A549 (cell line): ENCODE data around the gene TCF3.

Experiments used
- BHLHE40 ChIP-seq: IDR thresholded peaks from 2 replicates; pipeline ENCODE4 v1.6.1; 2012; ENCODE audit warnings: low read depth, low read length, inconsistent platforms
- CEBPB ChIP-seq, 2 experiments: fragments of >200 bp in 1 of 2; sonication (Bioruptor Twin) in 1 of 2; formaldehyde crosslinking in 1 of 2; IDR thresholded peaks; 2 replicates each; pipeline ENCODE4 v1.6.1; 2012 to 2016
- ELK1 ChIP-seq: fragments of 150-350 bp; IDR thresholded peaks from 2 replicates; pipeline ENCODE4 v1.6.1; 2014; ENCODE audit warnings: low read depth, mild to moderate bottlenecking, low read length
- GATA3 ChIP-seq: IDR thresholded peaks from 2 replicates; pipeline ENCODE4 v1.6.1; 2012; ENCODE audit warnings: borderline replicate concordance
- JUNB ChIP-seq: fragments of >200 bp; sonication (Bioruptor Twin); formaldehyde crosslinking; IDR thresholded peaks from 2 replicates; pipeline ENCODE4 v1.6.1; 2016
- MAZ ChIP-seq: fragments of 150-350 bp; IDR thresholded peaks from 2 replicates; pipeline ENCODE4 v1.6.1; 2014; ENCODE audit warnings: antibody characterized with exemption, low read depth, low read length, borderline replicate concordance
- NR3C1 ChIP-seq: fragments of >200 bp; sonication (Bioruptor Twin); formaldehyde crosslinking; IDR thresholded peaks from 3 replicates; pipeline ENCODE4 v1.6.1; 2017
- POLR2A ChIP-seq: IDR thresholded peaks from 2 replicates; pipeline ENCODE4 v1.6.1; 2012; ENCODE audit warnings: mild to moderate bottlenecking, low read length
- RAD21 ChIP-seq, 2 experiments: fragments of >200 bp in 1 of 2; sonication (Bioruptor Twin) in 1 of 2; formaldehyde crosslinking in 1 of 2; IDR thresholded peaks in 1 of 2; conservative IDR thresholded peaks in 1 of 2; 2 replicates in 1 of 2; 3 replicates in 1 of 2; pipeline ENCODE4 v1.6.1; 2012 to 2018; ENCODE audit warnings: inconsistent platforms in 1 of 2
- SREBF2 ChIP-seq: fragments of 450-650 bp; IDR thresholded peaks from 2 replicates; pipeline ENCODE4 v1.6.1; 2014; ENCODE audit warnings: mild to moderate bottlenecking, moderate library complexity
- TP53 ChIP-seq: fragments of 250-450 bp; sonication (Bioruptor Pico); IDR thresholded peaks from 2 replicates; pipeline ENCODE4 v1.5.0; 2021; ENCODE audit warnings: mild to moderate bottlenecking, moderate library complexity
- TF ChIP-seq, protein P1 (sequence below): fragments of >200 bp; sonication (Bioruptor Twin); formaldehyde crosslinking; IDR thresholded peaks from 3 replicates; pipeline ENCODE4 v1.5.1; 2016
- TF ChIP-seq, protein P2 (sequence below): fragments of 250-450 bp; sonication (Bioruptor Pico); IDR thresholded peaks from 2 replicates; pipeline ENCODE4 v1.5.0; 2021; ENCODE audit warnings: mild to moderate bottlenecking, moderate library complexity, borderline replicate concordance

DNA sequence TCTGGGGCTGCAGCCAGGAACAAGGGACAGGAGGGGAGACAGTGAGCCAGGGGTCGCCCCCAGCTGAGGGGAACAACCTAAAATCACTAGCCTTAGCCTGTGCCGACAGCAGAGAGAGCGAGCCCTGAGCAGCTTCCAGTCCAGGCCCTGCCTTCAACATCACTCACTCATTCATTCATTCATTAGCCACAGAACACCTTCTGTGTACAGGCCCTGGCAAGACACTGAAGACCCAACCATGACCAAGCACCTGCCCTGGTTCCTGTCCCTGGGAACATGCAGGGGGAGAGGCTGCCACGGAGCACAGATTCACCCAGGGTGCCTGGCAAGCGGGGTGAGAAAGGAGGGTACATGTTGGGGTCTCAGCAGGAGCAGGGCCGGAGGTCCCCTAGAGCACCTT is 89.2 kb downstream of the TCF3 start:
- TF ChIP-seq, protein P1, sequence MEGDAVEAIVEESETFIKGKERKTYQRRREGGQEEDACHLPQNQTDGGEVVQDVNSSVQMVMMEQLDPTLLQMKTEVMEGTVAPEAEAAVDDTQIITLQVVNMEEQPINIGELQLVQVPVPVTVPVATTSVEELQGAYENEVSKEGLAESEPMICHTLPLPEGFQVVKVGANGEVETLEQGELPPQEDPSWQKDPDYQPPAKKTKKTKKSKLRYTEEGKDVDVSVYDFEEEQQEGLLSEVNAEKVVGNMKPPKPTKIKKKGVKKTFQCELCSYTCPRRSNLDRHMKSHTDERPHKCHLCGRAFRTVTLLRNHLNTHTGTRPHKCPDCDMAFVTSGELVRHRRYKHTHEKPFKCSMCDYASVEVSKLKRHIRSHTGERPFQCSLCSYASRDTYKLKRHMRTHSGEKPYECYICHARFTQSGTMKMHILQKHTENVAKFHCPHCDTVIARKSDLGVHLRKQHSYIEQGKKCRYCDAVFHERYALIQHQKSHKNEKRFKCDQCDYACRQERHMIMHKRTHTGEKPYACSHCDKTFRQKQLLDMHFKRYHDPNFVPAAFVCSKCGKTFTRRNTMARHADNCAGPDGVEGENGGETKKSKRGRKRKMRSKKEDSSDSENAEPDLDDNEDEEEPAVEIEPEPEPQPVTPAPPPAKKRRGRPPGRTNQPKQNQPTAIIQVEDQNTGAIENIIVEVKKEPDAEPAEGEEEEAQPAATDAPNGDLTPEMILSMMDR: no peak
- TF ChIP-seq, protein P2, sequence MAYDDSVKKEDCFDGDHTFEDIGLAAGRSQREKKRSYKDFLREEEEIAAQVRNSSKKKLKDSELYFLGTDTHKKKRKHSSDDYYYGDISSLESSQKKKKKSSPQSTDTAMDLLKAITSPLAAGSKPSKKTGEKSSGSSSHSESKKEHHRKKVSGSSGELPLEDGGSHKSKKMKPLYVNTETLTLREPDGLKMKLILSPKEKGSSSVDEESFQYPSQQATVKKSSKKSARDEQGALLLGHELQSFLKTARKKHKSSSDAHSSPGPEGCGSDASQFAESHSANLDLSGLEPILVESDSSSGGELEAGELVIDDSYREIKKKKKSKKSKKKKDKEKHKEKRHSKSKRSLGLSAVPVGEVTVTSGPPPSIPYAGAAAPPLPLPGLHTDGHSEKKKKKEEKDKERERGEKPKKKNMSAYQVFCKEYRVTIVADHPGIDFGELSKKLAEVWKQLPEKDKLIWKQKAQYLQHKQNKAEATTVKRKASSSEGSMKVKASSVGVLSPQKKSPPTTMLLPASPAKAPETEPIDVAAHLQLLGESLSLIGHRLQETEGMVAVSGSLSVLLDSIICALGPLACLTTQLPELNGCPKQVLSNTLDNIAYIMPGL: no peak
- no peak for TF ChIP-seq NR3C1
- no peak for TF ChIP-seq CEBPB (IDR thresholded peaks at IDR 0.05)
- TF ChIP-seq SREBF2: no peak
- no peak for TF ChIP-seq ELK1
- TF ChIP-seq POLR2A: no peak
- TF ChIP-seq TP53 (CRISPR knock-in tag): no peak
- TF ChIP-seq RAD21 (conservative IDR thresholded peaks at IDR 0.05 in 1 of 2, IDR thresholded peaks at IDR 0.05 in 1 of 2): no peak
- no peak for TF ChIP-seq BHLHE40
- TF ChIP-seq JUNB: no peak
- TF ChIP-seq MAZ: no peak
- no peak for TF ChIP-seq GATA3
